Neuronal stem cell (in vitro differentiated cells): ENCODE results near the gene ATP6V1F.
A peak's percentile ranks its signal among the peaks of the same experiment; 100 is the strongest.

Experiments
- DNase-seq: peaks from one replicate; pipeline ENCODE4 v3.0.0-alpha.2; 2013; ENCODE audit warnings: low spot score
- H2AFZ ChIP-seq: one replicate; pipeline ENCODE4 v1.6.1; 2013; ENCODE audit warnings: mild to moderate bottlenecking, low read length, inconsistent platforms
- H2AK5ac ChIP-seq: 2 replicates; pipeline ENCODE4 v1.6.1; 2013; ENCODE audit warnings: low read depth, mild to moderate bottlenecking, inconsistent platforms, low read length, moderate library complexity, mixed read lengths
- H2BK120ac ChIP-seq: 2 replicates; pipeline ENCODE4 v1.6.1; 2013; ENCODE audit warnings: low read depth, mild to moderate bottlenecking, inconsistent platforms, low read length, moderate library complexity, mixed read lengths
- H2BK12ac ChIP-seq: one replicate; pipeline ENCODE4 v1.6.1; 2013; ENCODE audit warnings: low read length, inconsistent platforms
- H2BK15ac ChIP-seq: 2 replicates; pipeline ENCODE4 v1.6.1; 2013; ENCODE audit warnings: mild to moderate bottlenecking, low read length, inconsistent platforms, mixed read lengths
- H2BK5ac ChIP-seq: one replicate; pipeline ENCODE4 v1.6.1; 2013; ENCODE audit warnings: inconsistent platforms, mild to moderate bottlenecking, low read length, moderate library complexity
- H3K14ac ChIP-seq: one replicate; pipeline ENCODE4 v1.6.1; 2013; ENCODE audit warnings: low read length, inconsistent platforms
- H3K18ac ChIP-seq: 2 replicates; pipeline ENCODE4 v1.6.1; 2013; ENCODE audit warnings: low read length, inconsistent platforms
- H3K23ac ChIP-seq: 2 replicates; pipeline ENCODE4 v1.6.1; 2013; ENCODE audit warnings: low read depth, mild to moderate bottlenecking, mixed read lengths, low read length, inconsistent platforms; ENCODE audit not compliant: poor library complexity
- H3K27ac ChIP-seq: replicated peaks from 3 replicates; pipeline ENCODE4 v1.5.1; 2013; ENCODE audit warnings: low read length, inconsistent platforms
- H3K27me3 ChIP-seq, 3 experiments: 2 replicates each; pipeline ENCODE4 v1.6.1; 2013; ENCODE audit warnings: low read length in 3 of 3, mild to moderate bottlenecking in 2 of 3, inconsistent platforms in 1 of 3, low read depth in 1 of 3, mixed read lengths in 1 of 3, moderate library complexity in 1 of 3; ENCODE audit not compliant: control insufficient read depth in 3 of 3, insufficient read depth in 3 of 3
- H3K36me3 ChIP-seq, 2 donors: replicated peaks in 1 of 2; 2 replicates each; pipeline ENCODE4 v1.6.1; 2013; ENCODE audit warnings: low read length in 2 of 2; ENCODE audit not compliant: control insufficient read depth in 2 of 2, insufficient read depth in 2 of 2
- H3K4ac ChIP-seq: 2 replicates; pipeline ENCODE4 v1.6.1; 2013; ENCODE audit warnings: inconsistent platforms, mild to moderate bottlenecking, low read length, moderate library complexity
- H3K4me1 ChIP-seq, 2 donors: 1 replicate in 1 of 2; 2 replicates in 1 of 2; pipeline ENCODE4 v1.6.1; 2013; ENCODE audit warnings: low read length in 2 of 2, low read depth in 1 of 2; ENCODE audit not compliant: control insufficient read depth in 2 of 2, insufficient read depth in 1 of 2
- H3K4me2 ChIP-seq: one replicate; pipeline ENCODE4 v1.6.1; 2013; ENCODE audit warnings: mild to moderate bottlenecking, low read length, inconsistent platforms; ENCODE audit not compliant: insufficient read depth, poor library complexity, severe bottlenecking
- H3K4me3 ChIP-seq, 2 donors: 2 replicates each; pipeline ENCODE4 v1.5.1; 2013; ENCODE audit warnings: low read length in 2 of 2, mild to moderate bottlenecking in 2 of 2, inconsistent platforms in 1 of 2, moderate library complexity in 1 of 2
- H3K79me1 ChIP-seq: one replicate; pipeline ENCODE4 v1.6.1; 2013; ENCODE audit warnings: low read depth, mild to moderate bottlenecking, inconsistent platforms, low read length, moderate library complexity
- H3K9ac ChIP-seq: one replicate; pipeline ENCODE4 v1.6.1; 2013; ENCODE audit warnings: mild to moderate bottlenecking, low read depth, low read length, inconsistent platforms; ENCODE audit not compliant: poor library complexity
- H3K9me3 ChIP-seq, 2 donors: replicated peaks in 1 of 2; 2 replicates each; pipeline versions ENCODE3 to v1.6.1; 2013; ENCODE audit warnings: low read length in 2 of 2, mild to moderate bottlenecking in 2 of 2, inconsistent platforms in 1 of 2, low read depth in 1 of 2, mixed read lengths in 1 of 2, moderate library complexity in 1 of 2; ENCODE audit not compliant: control insufficient read depth in 2 of 2, insufficient read depth in 1 of 2
- H4K8ac ChIP-seq: one replicate; pipeline ENCODE4 v1.6.1; 2013; ENCODE audit warnings: low read depth, mild to moderate bottlenecking, inconsistent platforms, low read length, moderate library complexity
- H4K91ac ChIP-seq: one replicate; pipeline ENCODE4 v1.6.1; 2013; ENCODE audit warnings: low read length, low read depth, mild to moderate bottlenecking, inconsistent platforms; ENCODE audit not compliant: poor library complexity
- WGBS, 2 donors: extraction: QIAGEN DNeasy Blood & Tissue Kit; methylation state at CpG; one replicate each; pipeline ENCODE4 v1.1.7; 2013; ENCODE audit warnings: missing lambda C conversion rate in 2 of 2, mixed read lengths in 1 of 2; ENCODE audit not compliant: insufficient read length in 2 of 2, insufficient replicate concordance in 1 of 2; ENCODE audit errors: extremely low coverage in 2 of 2; 5-methylcytosine and 5-hydroxymethylcytosine counted together

Gene ATP6V1F

GRCh38 chr7:128888756-128889095, 26.1 kb downstream of the ATP6V1F start:
- H3K18ac ChIP-seq: no peak overlapping the region
- H3K79me1 ChIP-seq: peaks cover 10% of the 10 kb centered on the region
- H4K8ac ChIP-seq: no peak overlapping the region
- H3K36me3 ChIP-seq: peaks cover 0 to 5% of the 10 kb centered on the region in 2 donors
- H2AK5ac ChIP-seq: no peak overlapping the region
- no peak overlapping the region for H3K27ac ChIP-seq
- peak overlapping the region; percentile 3 for H3K23ac ChIP-seq
- no peak overlapping the region for H2BK15ac ChIP-seq
- no peak for DNase-seq
- no peak overlapping the region for H3K4ac ChIP-seq
- no peak overlapping the region for H2BK5ac ChIP-seq
- no peak overlapping the region for H3K9ac ChIP-seq
- H4K91ac ChIP-seq: no peak overlapping the region
- peaks cover 7 to 53% (median 27%) of the 10 kb centered on the region in 3 experiments for H3K27me3 ChIP-seq
- H3K14ac ChIP-seq: no peak overlapping the region
- peaks cover 0 to 7% of the 10 kb centered on the region in 2 donors for H3K9me3 ChIP-seq
- no peak overlapping the region for H3K4me3 ChIP-seq
- H3K4me1 ChIP-seq: peaks cover 0 to 1% of the 10 kb centered on the region in 2 donors
- H2BK12ac ChIP-seq: no peak overlapping the region
- no peak overlapping the region for H3K4me2 ChIP-seq
- H2BK120ac ChIP-seq: no peak overlapping the region
- WGBS, 2 donors: no CpG with 5 or more reads among the region's 11 CpGs
- H2AFZ ChIP-seq: no peak overlapping the region

- Histone ChIP-seq H2BK120ac (no peak overlapping the region), H3K14ac (no peak overlapping the region), H3K23ac (no peak overlapping the region), H3K27ac (no peak overlapping the region), H2BK12ac (no peak overlapping the region), H3K4ac (no peak overlapping the region), H3K36me3 (peaks cover 0 to 5% of the 10 kb centered on the region in 2 donors), H2AK5ac (no peak overlapping the region), H3K4me2 (no peak overlapping the region), H3K27me3 (peaks cover 7 to 57% (median 27%) of the 10 kb centered on the region in 3 experiments), H2BK15ac (no peak overlapping the region), H3K18ac (no peak overlapping the region), H3K9ac (no peak overlapping the region), H4K91ac (no peak overlapping the region), H3K4me1 (peaks cover 0 to 1% of the 10 kb centered on the region in 2 donors), H2BK5ac (no peak overlapping the region), H4K8ac (no peak overlapping the region), H2AFZ (no peak overlapping the region), H3K79me1 (peaks cover 10% of the 10 kb centered on the region), H3K4me3 (no peak overlapping the region), H3K9me3 (peaks cover 0 to 7% of the 10 kb centered on the region in 2 donors)
- no peak for DNase-seq
- WGBS, 2 donors: no CpG with 5 or more reads among the region's 8 CpGs
Measured at GRCh38 chr7:128889121-128889520, 26.5 kb downstream of the ATP6V1F start.

- H3K18ac ChIP-seq: peak overlapping the region; percentile 92
- no peak for DNase-seq
- H4K91ac ChIP-seq: no peak overlapping the region
- H2AFZ ChIP-seq: peak overlapping the region; percentile 72
- H3K4me3 ChIP-seq: peak overlapping the region in 1 of 2 donors; percentile 74
- peaks cover 0 to 1% of the 10 kb centered on the region in 2 donors for H3K4me1 ChIP-seq
- H3K36me3 ChIP-seq: peaks cover 0 to 5% of the 10 kb centered on the region in 2 donors
- peak overlapping the region; percentile 98 for H3K23ac ChIP-seq
- peaks cover 10% of the 10 kb centered on the region for H3K79me1 ChIP-seq
- peak overlapping the region; percentile 92 for H2BK15ac ChIP-seq
- peak overlapping the region; percentile 89 for H3K14ac ChIP-seq
- peak overlapping the region; percentile 77 for H3K9ac ChIP-seq
- H3K27me3 ChIP-seq: peaks cover 7 to 66% (median 27%) of the 10 kb centered on the region in 3 experiments
- peaks cover 0 to 7% of the 10 kb centered on the region in 2 donors for H3K9me3 ChIP-seq
- no peak overlapping the region for H3K27ac ChIP-seq
- peak overlapping the region; percentile 95 for H2AK5ac ChIP-seq
- no peak overlapping the region for H4K8ac ChIP-seq
- H2BK12ac ChIP-seq: peak overlapping the region; percentile 93
- no peak overlapping the region for H3K4ac ChIP-seq
- H3K4me2 ChIP-seq: peak overlapping the region; percentile 62
- H2BK5ac ChIP-seq: no peak overlapping the region
- no CpG with 5 or more reads among the region's 67 CpGs for WGBS, 2 donors
- peak overlapping the region; percentile 31 for H2BK120ac ChIP-seq
Measured at GRCh38 chr7:128890306-128891109, 27.9 kb downstream of the ATP6V1F start.
